Neural cell (in vitro differentiated cells): Measurements from ENCODE around the gene TOR1AIP2. TPM values are rescaled to one million over a fixed set of nuclear protein-coding genes. Genes with fewer than 3 reads are reported as not detected.

Source experiments
- H2AFZ ChIP-seq: fragments of 200-600, 300-800 bp; sonication (generic), shearing (Covaris generic); 2 replicates; pipeline ENCODE4 v1.6.0; 2014; ENCODE audit warnings: low read depth, mild to moderate bottlenecking, antibody characterized with exemption, low read length, moderate library complexity
- H3F3A ChIP-seq: fragments of 200-600 bp; shearing (Covaris generic); 2 replicates; pipeline ENCODE4 v1.6.1; 2016; ENCODE audit warnings: mild to moderate bottlenecking, moderate library complexity, mixed read lengths, antibody characterized with exemption, low read length; ENCODE audit not compliant: insufficient read depth, poor library complexity, severe bottlenecking
- H3K27ac ChIP-seq: fragments of 200-600, 300-800 bp; sonication (generic), shearing (Covaris generic); 2 replicates; pipeline ENCODE4 v1.5.1; 2014; ENCODE audit warnings: mild to moderate bottlenecking, low read length, moderate library complexity
- H3K27me3 ChIP-seq: fragments of 300-800, 200-600 bp; sonication (generic), shearing (Covaris generic); 2 replicates; pipeline ENCODE4 v1.6.0; 2014; ENCODE audit warnings: mild to moderate bottlenecking, low read depth, low read length, moderate library complexity; ENCODE audit not compliant: insufficient read depth
- H3K36me3 ChIP-seq: fragments of 300-800, 200-600 bp; sonication (generic), shearing (Covaris generic); 2 replicates; pipeline ENCODE4 v1.5.1; 2014; ENCODE audit warnings: mild to moderate bottlenecking, antibody characterized with exemption, low read length, moderate library complexity; ENCODE audit not compliant: insufficient read depth
- H3K4me2 ChIP-seq: fragments of 300-800, 200-600 bp; sonication (generic), shearing (Covaris generic); 2 replicates; pipeline ENCODE4 v1.6.0; 2014; ENCODE audit warnings: mild to moderate bottlenecking, low read length
- H3K4me3 ChIP-seq: fragments of 300-800, 200-600 bp; sonication (generic), shearing (Covaris generic); 2 replicates; pipeline ENCODE4 v1.5.1; 2014; ENCODE audit warnings: mild to moderate bottlenecking, low read length, moderate library complexity
- H3K79me2 ChIP-seq: fragments of 200-600 bp; shearing (Covaris generic); replicated peaks from 2 replicates; pipeline ENCODE4 v1.6.0; 2014; ENCODE audit warnings: mild to moderate bottlenecking, low read length, moderate library complexity; ENCODE audit not compliant: insufficient read depth
- H3K9ac ChIP-seq: fragments of 300-800, 200-600 bp; sonication (generic), shearing (Covaris generic); 2 replicates; pipeline ENCODE4 v1.6.1; 2016; ENCODE audit warnings: mild to moderate bottlenecking, low read length, mixed read lengths
- H3K9me2 ChIP-seq: fragments of 200-600 bp; shearing (Covaris generic); 2 replicates; pipeline ENCODE4 v1.6.1; 2016; ENCODE audit warnings: mild to moderate bottlenecking, low read length, mixed read lengths; ENCODE audit not compliant: insufficient read depth
- H3K9me3 ChIP-seq: fragments of 200-600, 300-800 bp; sonication (generic), shearing (Covaris generic); 2 replicates; pipeline ENCODE4 v1.6.1; 2016; ENCODE audit warnings: mild to moderate bottlenecking, mixed run types, low read length, moderate library complexity, mixed read lengths
- H4K20me1 ChIP-seq: fragments of 200-600 bp; shearing (Covaris generic); 2 replicates; pipeline ENCODE4 v1.6.1; 2016; ENCODE audit warnings: mild to moderate bottlenecking, mixed run types; ENCODE audit not compliant: insufficient read depth
- EP300 ChIP-seq: fragments of 450-650 bp; conservative IDR thresholded peaks from 2 replicates; pipeline ENCODE4 v1.6.1; 2014; ENCODE audit warnings: antibody characterized with exemption, mild to moderate bottlenecking, moderate library complexity; ENCODE audit not compliant: poor library complexity, severe bottlenecking
- EZH2 ChIP-seq: fragments of 200-600, 300-800 bp; shearing (Covaris generic), sonication (generic); IDR thresholded peaks from 2 replicates; pipeline ENCODE4 v1.6.1; 2014; ENCODE audit warnings: antibody characterized with exemption, low read length, borderline replicate concordance, mild to moderate bottlenecking; ENCODE audit not compliant: insufficient read depth, poor library complexity, severe bottlenecking
- MXI1 ChIP-seq: fragments of 450-650 bp; conservative IDR thresholded peaks from 2 replicates; pipeline ENCODE4 v1.6.1; 2014; ENCODE audit warnings: antibody characterized with exemption, mild to moderate bottlenecking; ENCODE audit not compliant: poor library complexity, severe bottlenecking
- POLR2AphosphoS5 ChIP-seq: IDR thresholded peaks from 2 replicates; pipeline ENCODE4 v1.6.1; 2012
- RAD21 ChIP-seq: fragments of 450-650 bp; conservative IDR thresholded peaks from 2 replicates; pipeline ENCODE4 v1.6.1; 2014; ENCODE audit warnings: antibody characterized with exemption, mild to moderate bottlenecking, moderate library complexity
- SMC3 ChIP-seq: fragments of 450-650 bp; conservative IDR thresholded peaks from 2 replicates; pipeline ENCODE4 v1.6.1; 2014; ENCODE audit warnings: antibody characterized with exemption, mild to moderate bottlenecking, moderate library complexity; ENCODE audit not compliant: poor library complexity
- TAF1 ChIP-seq: IDR thresholded peaks from 2 replicates; pipeline ENCODE4 v1.6.1; 2012; ENCODE audit warnings: low read depth
- polyA plus RNA-seq: library from polyadenylated mRNA; depleted of rRNA; stranded (reverse); fragments of >200 nt; gene quantifications from 2 replicates; pipeline ENCODE4 v1.2.3, GENCODE V29; 2014
- TF ChIP-seq, protein P1 (sequence below): IDR thresholded peaks from 2 replicates; pipeline ENCODE4 v1.6.1; 2012; ENCODE audit warnings: borderline replicate concordance
- TF ChIP-seq, protein P2 (sequence below): fragments of 450-650 bp; IDR thresholded peaks from 2 replicates; pipeline ENCODE4 v1.5.1; 2014; ENCODE audit warnings: antibody characterized with exemption, mild to moderate bottlenecking, moderate library complexity; ENCODE audit not compliant: poor library complexity, severe bottlenecking

The TOR1AIP2 gene
- polyA plus RNA-seq, 1 donor from 2014 or later, result 44.7 TPM

DNA sequence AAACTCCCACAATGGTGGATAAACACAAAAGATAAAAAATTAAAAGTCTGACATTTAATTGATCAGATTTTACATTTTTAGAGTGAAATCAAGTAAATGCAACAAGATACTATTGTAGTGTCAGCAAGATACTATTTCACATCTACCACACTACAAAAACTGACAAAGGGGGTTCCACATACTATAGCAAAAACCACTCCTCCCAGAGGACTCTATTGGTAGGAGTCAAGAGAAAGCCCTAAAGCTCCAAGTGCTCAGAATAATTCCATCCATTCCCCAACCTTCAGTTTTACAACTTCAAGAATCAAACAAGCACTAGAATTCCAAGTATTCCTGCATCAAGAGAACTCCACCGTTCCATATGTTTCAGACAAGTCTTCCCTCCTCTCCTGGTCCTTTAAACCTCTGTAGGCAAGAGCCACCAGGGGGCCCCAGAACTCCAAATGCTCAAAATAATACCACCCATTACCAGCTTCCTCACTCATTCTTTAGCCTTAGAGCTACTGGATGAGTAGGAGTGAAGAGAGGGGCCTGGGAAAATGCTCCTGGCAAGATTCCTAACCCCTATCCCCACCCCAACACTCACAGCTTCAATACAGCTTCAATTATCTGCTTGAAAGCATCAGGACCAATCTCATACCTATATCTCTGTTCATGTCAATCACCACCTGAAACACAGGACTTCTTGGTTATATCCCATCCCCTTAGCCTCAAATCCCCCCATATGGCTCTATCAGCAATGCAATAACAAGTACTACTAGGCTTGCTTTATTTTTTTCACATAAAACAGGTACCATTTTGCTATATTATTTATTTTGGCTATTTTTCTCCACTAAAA, 9.9 kb downstream of the TOR1AIP2 start:
- Histone ChIP-seq H3K36me3 (peaks cover 18% of the 10 kb centered on the region), H3K9me2 (no peaks in the 10 kb centered on the region), H3K27ac (no peak overlapping the region), H3K4me3 (no peak overlapping the region), H3F3A (no peaks in the 10 kb centered on the region), H3K4me2 (no peak overlapping the region), H3K9ac (no peak overlapping the region), H3K79me2 (peaks cover 31% of the 10 kb centered on the region), H2AFZ (no peak overlapping the region), H3K27me3 (no peaks in the 10 kb centered on the region), H4K20me1 (no peaks in the 10 kb centered on the region), H3K9me3 (no peaks in the 10 kb centered on the region)
- TF ChIP-seq EZH2 (no peak), EP300 (no peak)

DNA sequence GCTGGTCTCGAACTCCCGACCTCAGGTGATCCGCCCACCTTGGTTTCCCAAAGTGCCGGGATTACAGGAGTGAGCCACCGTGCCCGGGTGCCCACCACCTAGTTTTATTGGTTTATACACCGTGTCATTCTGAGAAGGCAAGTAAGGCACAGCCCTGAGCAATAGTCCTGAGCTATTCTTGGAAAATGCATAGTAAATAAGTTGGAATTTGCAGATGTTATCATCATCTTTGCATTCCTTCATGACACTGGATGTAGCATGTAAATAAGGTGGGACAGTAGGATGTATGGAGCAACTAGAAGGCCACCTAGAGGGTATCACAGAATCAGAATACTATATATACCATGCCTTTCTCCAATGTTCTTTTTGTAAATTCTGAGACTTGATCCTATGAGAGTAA, 11.0 kb downstream of the TOR1AIP2 start:
- H4K20me1 ChIP-seq, result no peaks in the 10 kb centered on the region
- peaks cover 18% of the 10 kb centered on the region for H3K36me3 ChIP-seq

More for the DNA sequence above, 11.0 kb downstream of the TOR1AIP2 start:
- TF ChIP-seq, protein P1, sequence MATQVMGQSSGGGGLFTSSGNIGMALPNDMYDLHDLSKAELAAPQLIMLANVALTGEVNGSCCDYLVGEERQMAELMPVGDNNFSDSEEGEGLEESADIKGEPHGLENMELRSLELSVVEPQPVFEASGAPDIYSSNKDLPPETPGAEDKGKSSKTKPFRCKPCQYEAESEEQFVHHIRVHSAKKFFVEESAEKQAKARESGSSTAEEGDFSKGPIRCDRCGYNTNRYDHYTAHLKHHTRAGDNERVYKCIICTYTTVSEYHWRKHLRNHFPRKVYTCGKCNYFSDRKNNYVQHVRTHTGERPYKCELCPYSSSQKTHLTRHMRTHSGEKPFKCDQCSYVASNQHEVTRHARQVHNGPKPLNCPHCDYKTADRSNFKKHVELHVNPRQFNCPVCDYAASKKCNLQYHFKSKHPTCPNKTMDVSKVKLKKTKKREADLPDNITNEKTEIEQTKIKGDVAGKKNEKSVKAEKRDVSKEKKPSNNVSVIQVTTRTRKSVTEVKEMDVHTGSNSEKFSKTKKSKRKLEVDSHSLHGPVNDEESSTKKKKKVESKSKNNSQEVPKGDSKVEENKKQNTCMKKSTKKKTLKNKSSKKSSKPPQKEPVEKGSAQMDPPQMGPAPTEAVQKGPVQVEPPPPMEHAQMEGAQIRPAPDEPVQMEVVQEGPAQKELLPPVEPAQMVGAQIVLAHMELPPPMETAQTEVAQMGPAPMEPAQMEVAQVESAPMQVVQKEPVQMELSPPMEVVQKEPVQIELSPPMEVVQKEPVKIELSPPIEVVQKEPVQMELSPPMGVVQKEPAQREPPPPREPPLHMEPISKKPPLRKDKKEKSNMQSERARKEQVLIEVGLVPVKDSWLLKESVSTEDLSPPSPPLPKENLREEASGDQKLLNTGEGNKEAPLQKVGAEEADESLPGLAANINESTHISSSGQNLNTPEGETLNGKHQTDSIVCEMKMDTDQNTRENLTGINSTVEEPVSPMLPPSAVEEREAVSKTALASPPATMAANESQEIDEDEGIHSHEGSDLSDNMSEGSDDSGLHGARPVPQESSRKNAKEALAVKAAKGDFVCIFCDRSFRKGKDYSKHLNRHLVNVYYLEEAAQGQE, result no peak
- no peak for TF ChIP-seq SMC3
- no peak for TF ChIP-seq EP300
- TF ChIP-seq, protein P2, sequence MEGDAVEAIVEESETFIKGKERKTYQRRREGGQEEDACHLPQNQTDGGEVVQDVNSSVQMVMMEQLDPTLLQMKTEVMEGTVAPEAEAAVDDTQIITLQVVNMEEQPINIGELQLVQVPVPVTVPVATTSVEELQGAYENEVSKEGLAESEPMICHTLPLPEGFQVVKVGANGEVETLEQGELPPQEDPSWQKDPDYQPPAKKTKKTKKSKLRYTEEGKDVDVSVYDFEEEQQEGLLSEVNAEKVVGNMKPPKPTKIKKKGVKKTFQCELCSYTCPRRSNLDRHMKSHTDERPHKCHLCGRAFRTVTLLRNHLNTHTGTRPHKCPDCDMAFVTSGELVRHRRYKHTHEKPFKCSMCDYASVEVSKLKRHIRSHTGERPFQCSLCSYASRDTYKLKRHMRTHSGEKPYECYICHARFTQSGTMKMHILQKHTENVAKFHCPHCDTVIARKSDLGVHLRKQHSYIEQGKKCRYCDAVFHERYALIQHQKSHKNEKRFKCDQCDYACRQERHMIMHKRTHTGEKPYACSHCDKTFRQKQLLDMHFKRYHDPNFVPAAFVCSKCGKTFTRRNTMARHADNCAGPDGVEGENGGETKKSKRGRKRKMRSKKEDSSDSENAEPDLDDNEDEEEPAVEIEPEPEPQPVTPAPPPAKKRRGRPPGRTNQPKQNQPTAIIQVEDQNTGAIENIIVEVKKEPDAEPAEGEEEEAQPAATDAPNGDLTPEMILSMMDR, result no peak
- TF ChIP-seq MXI1, result no peak
- no peak for TF ChIP-seq POLR2AphosphoS5
- TF ChIP-seq RAD21, result no peak
- TF ChIP-seq TAF1, result no peak
- no peak for TF ChIP-seq EZH2
- Histone ChIP-seq H3K27me3 (no peaks in the 10 kb centered on the region), H2AFZ (no peak overlapping the region), H3K4me3 (no peak overlapping the region), H3K79me2 (peaks cover 28% of the 10 kb centered on the region), H3K9ac (no peak overlapping the region), H3K27ac (no peak overlapping the region), H3K4me2 (no peak overlapping the region), H3K9me2 (no peaks in the 10 kb centered on the region), H3F3A (no peaks in the 10 kb centered on the region), H3K9me3 (no peaks in the 10 kb centered on the region)
